ENCODE data around the gene LDB1. TPM values are rescaled to one million over a fixed set of nuclear protein-coding genes. Genes with fewer than 3 reads are reported as not detected.

Gene LDB1
- total RNA-seq, 2 experiments from 2014 or later, result 46.5 to 46.6 TPM

- DNase-seq, result no peak
- Mint-ChIP-seq H3K27ac (no peak overlapping the region), H3K9me3 (no peaks in the 10 kb centered on the region), H3K4me3 (peak overlapping the region; percentile 83), H3K27me3 (ENCODE audit: low read depth) (no peaks in the 10 kb centered on the region), H3K36me3 (ENCODE audit: low read depth) (no peaks in the 10 kb centered on the region), H3K4me1 (ENCODE audit: low read depth) (peaks cover 24% of the 10 kb centered on the region)
- CTCF ChIA-PET, result interaction anchor here (0.7 to 5.7 kb wide), 4 partner anchors 36 to 225 kb away, joined by 3 to 23 read pairs (median 6); no protein-coding TSS in a partner anchor
- intact Hi-C loops (cut with micrococcal nuclease), result no loop called here
Measured at GRCh38 chr10:102066399-102067088, 53.6 kb downstream of the LDB1 start.

GRCh38 chr10:102065561-102066398 is 54.4 kb downstream of the LDB1 start:
- Mint-ChIP-seq H3K36me3 (ENCODE audit: low read depth) (no peaks in the 10 kb centered on the region), H3K4me3 (peak overlapping the region; percentile 83), H3K4me1 (ENCODE audit: low read depth) (peaks cover 24% of the 10 kb centered on the region), H3K9me3 (no peaks in the 10 kb centered on the region), H3K27me3 (ENCODE audit: low read depth) (no peaks in the 10 kb centered on the region), H3K27ac (peak overlapping the region; percentile 73)
- peak; percentile 19 for DNase-seq
- CTCF ChIA-PET, result interaction anchor here (0.6 to 5.7 kb wide), 5 partner anchors 11 to 225 kb away, joined by 3 to 23 read pairs (median 4); no protein-coding TSS in a partner anchor
- intact Hi-C loops (cut with micrococcal nuclease), result loop anchor here (1.0 to 2.0 kb wide), 5 partner anchors 9 to 283 kb away; partner anchors contain the start of genes ARMH3, NOLC1, NPM3 and OGA

GRCh38 chr10:102064868-102065560 is 55.2 kb downstream of the LDB1 start, which contains the start of gene HPS6:
TSS of gene HPS6 (plus strand) at chr10:102065349. CDS start at chr10:102065475, 126 bp downstream.
- Mint-ChIP-seq H3K36me3 (ENCODE audit: low read depth) (no peaks in the 10 kb centered on the region), H3K9me3 (no peaks in the 10 kb centered on the region), H3K4me1 (ENCODE audit: low read depth) (peaks cover 24% of the 10 kb centered on the region), H3K27ac (peak within 1 kb of the TSS; percentile 88), H3K4me3 (peak within 1 kb of the TSS; percentile 83), H3K27me3 (ENCODE audit: low read depth) (no peaks in the 10 kb centered on the region)
- CTCF ChIA-PET, result interaction anchor here (0.6 to 2.0 kb wide), 3 partner anchors 12 to 37 kb away, joined by 3 to 8 read pairs (median 4); no protein-coding TSS in a partner anchor
- intact Hi-C loops (cut with micrococcal nuclease), result loop anchor here (1.0 to 2.0 kb wide), 6 partner anchors 9 to 437 kb away; partner anchors contain the start of genes ACTR1A, ARMH3, NOLC1 and NPM3
- peak; percentile 91 for DNase-seq

- CTCF ChIA-PET, result no interaction called here
- peak overlapping the region; percentile 88 for H3K27ac Mint-ChIP-seq
- intact Hi-C loops (cut with micrococcal nuclease), result loop anchor here (1.0 to 2.0 kb wide), 2 partner anchors 282 to 438 kb away; partner anchors contain the start of genes ACTR1A and NPM3
- H3K4me1 Mint-ChIP-seq (ENCODE audit: low read depth), result peaks cover 24% of the 10 kb centered on the region
- peak overlapping the region; percentile 73 for H3K4me3 Mint-ChIP-seq
- H3K36me3 Mint-ChIP-seq (ENCODE audit: low read depth), result no peaks in the 10 kb centered on the region
- H3K27me3 Mint-ChIP-seq (ENCODE audit: low read depth), result no peaks in the 10 kb centered on the region
- no peak for DNase-seq
- H3K9me3 Mint-ChIP-seq, result no peaks in the 10 kb centered on the region
Measured at GRCh38 chr10:102064503-102064867, 55.7 kb downstream of the LDB1 start.

GRCh38 chr10:102059987-102060386 is 60.2 kb downstream of the LDB1 start:
- no peaks in the 10 kb centered on the region for H3K9me3 Mint-ChIP-seq
- H3K4me3 Mint-ChIP-seq, result no peak overlapping the region
- CTCF ChIA-PET, result interaction anchor here (0.6 to 2.3 kb wide), 3 partner anchors 8 to 38 kb away, joined by 5 to 13 read pairs (median 7); no protein-coding TSS in a partner anchor
- intact Hi-C loops (cut with micrococcal nuclease), result no loop called here
- H3K36me3 Mint-ChIP-seq (ENCODE audit: low read depth), result no peaks in the 10 kb centered on the region
- H3K27ac Mint-ChIP-seq, result no peak overlapping the region
- H3K4me1 Mint-ChIP-seq (ENCODE audit: low read depth), result peaks cover 14% of the 10 kb centered on the region
- H3K27me3 Mint-ChIP-seq (ENCODE audit: low read depth), result no peaks in the 10 kb centered on the region
- no peak for DNase-seq

Other genes starting within 250 kb of the LDB1 start
- 10 to 100 TPM; 12.3 to 12.6 TPM for gene ARMH3, start 64.2 kb downstream of the LDB1 start, total RNA-seq
- 1 to 10 TPM; 8.7 to 8.8 TPM for gene HPS6, start 55.0 kb downstream of the LDB1 start, total RNA-seq
- 10 to 100 TPM; 54.6 to 55.0 TPM for gene PPRC1, start 12.7 kb upstream of the LDB1 start, total RNA-seq
- 100 to 1,000 TPM; 182 to 194 TPM for gene NOLC1, start 32.0 kb upstream of the LDB1 start, total RNA-seq
- gene ELOVL3, start 105.9 kb upstream of the LDB1 start, total RNA-seq, result not detected
- under 1 TPM in 1 of 2 experiments, not detected in 1; 0.14 TPM for gene PITX3, start 121.1 kb upstream of the LDB1 start, total RNA-seq
- gene GBF1, start 125.2 kb upstream of the LDB1 start, total RNA-seq, result 10 to 100 TPM; 32.1 to 34.5 TPM